HG02759 (cell line): ENCODE results near the gene FRMD3.

ENCODE experiments used
- ATAC-seq: cut with Tn5 transposase; IDR thresholded peaks from one replicate; pipeline ENCODE4 v1.9.1; 2021; ENCODE audit warnings: mild to moderate bottlenecking, moderate library complexity; ENCODE audit not compliant: unreplicated experiment

Gene FRMD3

GRCh38 chr9:83475741-83476140 lies 62.5 kb downstream of the FRMD3 start:
- ATAC-seq, result no peak

GRCh38 chr9:83474631-83475030 lies 63.6 kb downstream of the FRMD3 start:
- ATAC-seq, result no peak

DNA sequence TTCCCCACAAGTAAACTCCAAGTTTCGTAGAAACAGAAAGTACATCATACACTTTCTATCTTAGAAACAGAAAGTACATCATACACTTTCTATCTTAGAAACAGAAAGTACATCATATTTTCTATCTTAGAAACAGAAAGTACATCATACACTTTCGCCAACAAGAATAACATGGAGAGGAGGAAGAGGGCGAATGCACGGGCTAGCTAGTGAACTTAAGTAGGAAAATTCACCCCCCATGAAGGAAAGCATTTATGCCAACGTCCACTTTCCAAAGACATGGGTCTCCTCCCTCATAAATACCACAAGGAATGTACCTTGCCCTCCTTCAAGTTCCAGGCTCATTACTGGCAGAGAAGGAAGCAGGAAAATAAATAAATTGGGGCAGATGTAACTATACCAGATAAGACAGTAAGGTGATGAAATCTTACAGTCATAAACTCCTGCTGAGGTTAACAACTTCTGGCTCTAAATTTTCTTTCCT lies 64.7 kb downstream of the FRMD3 start:
- ATAC-seq, result peak; percentile 83

- no peak for ATAC-seq
These were observed 65.4 kb downstream of the FRMD3 start for GRCh38 chr9:83472764-83473163.

- no peak for ATAC-seq
These were observed 66.0 kb downstream of the FRMD3 start for GRCh38 chr9:83472221-83472665.

DNA sequence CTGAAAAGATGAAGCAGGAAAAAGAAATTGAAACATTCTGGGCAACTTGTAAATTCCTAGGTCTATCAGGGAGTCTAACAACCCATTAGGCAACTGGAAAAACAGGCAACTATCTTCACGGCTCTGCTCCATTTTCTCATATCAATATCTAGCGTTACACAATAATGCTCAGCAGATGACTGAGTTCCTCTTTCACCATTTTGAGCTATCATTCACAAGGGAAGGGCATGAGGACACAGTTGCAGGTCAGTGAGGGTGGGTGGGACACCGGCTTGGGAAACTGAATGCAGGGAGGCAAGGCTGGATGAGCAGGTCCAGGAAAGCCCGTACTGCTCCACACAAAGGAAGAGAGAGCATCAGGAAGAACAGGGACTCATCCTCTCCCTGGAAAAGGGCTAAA lies 67.0 kb downstream of the FRMD3 start:
- no peak for ATAC-seq

- ATAC-seq, result no peak
These were observed 68.5 kb downstream of the FRMD3 start for GRCh38 chr9:83469722-83470121.

GRCh38 chr9:83468821-83469220 lies 69.4 kb downstream of the FRMD3 start:
- no peak for ATAC-seq

DNA sequence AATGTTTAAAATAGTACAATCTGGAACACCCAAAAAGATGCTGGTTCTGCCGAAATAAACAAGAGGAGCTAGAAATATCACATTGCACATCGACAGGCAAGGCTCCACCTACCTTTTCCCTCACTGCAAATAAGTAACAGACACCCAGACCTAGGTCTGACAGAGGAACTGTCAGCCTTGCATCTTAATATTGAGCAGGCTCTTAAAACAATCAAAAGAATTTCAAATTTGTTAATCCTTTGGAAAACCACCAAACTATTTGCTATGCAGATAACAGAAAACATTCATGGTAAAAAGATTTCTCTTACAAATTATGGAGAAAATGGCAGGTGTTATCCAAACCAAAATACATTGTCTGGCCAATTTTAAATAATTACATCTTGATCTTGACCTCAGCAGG lies 71.3 kb downstream of the FRMD3 start:
- ATAC-seq, result no peak

DNA sequence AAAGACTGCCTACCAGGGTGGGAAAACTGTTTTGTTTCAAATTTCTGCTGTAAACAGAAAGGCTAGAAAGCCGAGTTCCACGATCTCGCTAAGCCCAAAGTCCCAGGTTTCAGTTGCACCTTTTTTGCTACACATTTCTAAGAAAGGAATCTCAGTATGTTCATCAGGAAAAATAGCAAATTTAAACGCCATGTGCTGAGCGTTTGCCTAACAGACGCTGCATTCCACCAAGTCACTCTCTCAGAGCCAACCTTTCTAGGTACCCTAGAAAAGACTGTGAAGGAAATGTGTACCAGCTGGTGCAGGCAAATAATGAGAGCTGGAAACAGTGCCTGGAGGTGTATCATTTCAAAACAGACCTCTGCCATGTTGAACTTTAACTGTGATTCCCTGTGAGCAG lies 71.8 kb downstream of the FRMD3 start:
- no peak for ATAC-seq

- no peak for ATAC-seq
These were observed 78.4 kb downstream of the FRMD3 start for GRCh38 chr9:83459830-83460229.

- ATAC-seq, result no peak
These were observed 79.7 kb downstream of the FRMD3 start for GRCh38 chr9:83458530-83458929.

DNA sequence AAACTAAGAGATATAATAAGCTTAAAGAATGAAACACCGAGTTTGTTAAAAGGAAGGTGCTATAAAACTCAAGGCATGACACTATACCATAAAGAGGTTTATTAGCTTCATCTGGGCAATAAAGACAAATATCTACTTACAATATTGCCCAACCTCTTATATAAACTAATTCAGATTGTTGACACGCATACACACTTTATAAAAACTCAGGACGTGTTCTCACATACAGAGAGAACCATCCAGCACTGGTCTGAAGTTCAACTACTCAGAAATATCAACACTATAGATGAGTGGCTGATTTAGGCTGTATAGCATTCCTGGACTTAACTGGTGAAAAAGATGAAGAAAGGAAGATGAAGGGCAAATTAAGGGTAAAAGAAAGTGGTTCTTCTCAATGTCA lies 81.2 kb downstream of the FRMD3 start:
- no peak for ATAC-seq

- ATAC-seq, result no peak
These were observed 82.0 kb downstream of the FRMD3 start for GRCh38 chr9:83456226-83456625.

GRCh38 chr9:83454076-83454475 lies 84.1 kb downstream of the FRMD3 start:
- no peak for ATAC-seq

DNA sequence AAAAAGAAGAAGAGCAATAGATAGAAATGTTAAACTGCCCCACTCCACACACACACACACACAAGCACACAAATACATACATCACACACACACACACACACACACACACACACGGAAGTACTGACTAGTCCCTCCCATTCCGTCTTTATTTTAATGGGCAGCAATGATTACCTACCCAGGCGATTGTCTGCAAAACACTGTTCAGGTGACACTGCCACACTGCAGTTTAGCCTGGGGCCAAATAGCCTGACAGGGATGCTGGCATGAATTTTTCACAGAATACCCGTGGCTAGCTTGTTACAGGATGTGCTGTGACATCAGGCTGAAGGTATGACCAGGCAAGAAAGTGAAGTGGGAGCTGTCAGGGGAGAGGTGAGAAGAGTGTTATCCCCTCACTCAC lies 86.9 kb downstream of the FRMD3 start:
- ATAC-seq, result no peak

GRCh38 chr9:83449983-83450382 lies 88.2 kb downstream of the FRMD3 start:
- no peak for ATAC-seq

DNA sequence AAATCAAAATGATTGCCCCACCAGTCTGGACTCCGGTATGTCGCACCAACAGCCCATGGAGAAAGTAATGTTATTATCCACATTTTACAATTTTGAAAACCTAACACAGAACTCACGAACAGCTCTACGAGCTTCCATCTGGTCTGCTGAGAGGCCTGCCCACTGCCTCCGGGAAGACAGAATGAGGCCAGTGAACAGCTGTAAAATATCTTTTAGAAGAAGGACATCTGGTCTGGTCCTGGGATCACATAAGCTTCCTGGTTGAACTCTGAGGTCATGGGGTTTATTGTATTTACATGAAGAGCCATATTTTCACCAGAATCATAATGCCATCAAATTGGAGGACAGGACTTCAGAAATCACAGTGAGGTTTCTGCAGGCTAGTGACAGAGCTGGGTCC lies 89.0 kb downstream of the FRMD3 start:
- ATAC-seq, result no peak

GRCh38 chr9:83448626-83449025 lies 89.6 kb downstream of the FRMD3 start:
- ATAC-seq, result no peak

- no peak for ATAC-seq
These were observed 90.8 kb downstream of the FRMD3 start for GRCh38 chr9:83447351-83447750.

- ATAC-seq, result no peak
These were observed 92.4 kb downstream of the FRMD3 start for GRCh38 chr9:83445703-83446265.

- ATAC-seq, result no peak
These were observed 94.1 kb downstream of the FRMD3 start for GRCh38 chr9:83444110-83444509.

DNA sequence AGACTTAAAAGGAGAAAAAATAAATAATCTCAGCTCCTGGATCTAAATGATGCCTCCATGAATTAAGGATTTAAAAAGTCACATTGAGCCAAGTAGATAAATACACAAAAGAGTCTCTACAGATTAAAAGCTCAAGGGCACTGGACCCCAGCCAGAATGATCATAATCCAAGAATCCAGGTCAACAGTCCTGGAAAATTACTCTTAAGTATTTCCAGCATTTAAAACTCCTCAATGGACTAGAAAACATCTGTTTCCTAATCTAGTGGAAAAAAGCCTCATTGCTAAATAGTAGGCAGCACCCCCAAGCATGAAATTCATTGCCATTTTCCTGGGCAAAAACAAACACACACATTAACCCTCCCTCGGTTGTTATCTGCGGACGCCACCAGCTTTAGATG lies 96.8 kb downstream of the FRMD3 start:
- no peak for ATAC-seq
